Superior temporal gyrus (tissue), 1 donor: ENCODE measurements around the gene NOSTRIN.
"Not testable (repeated sequence)": the region's sequence is repeated elsewhere in the genome, so short reads cannot be mapped to it uniquely, and the experiment has no call there.

Experiments used
- DNase-seq: peaks from one replicate; pipeline ENCODE4 v3.0.0-alpha.2; 2016; ENCODE audit errors: extremely low spot score

Gene NOSTRIN

GRCh38 chr2:168801961-168802858, at the start of gene NOSTRIN:
Gene NOSTRIN, plus strand, starts transcription at chr2:168802637. Its CDS starts 10 bp downstream, at chr2:168802647.
- no peak for DNase-seq

GRCh38 chr2:168753765-168754329, 48.6 kb upstream of the NOSTRIN start:
- DNase-seq: no peak

- no peak for DNase-seq
These were observed 45.2 kb upstream of the NOSTRIN start for GRCh38 chr2:168757223-168757622.

GRCh38 chr2:168758970-168759820, 43.2 kb upstream of the NOSTRIN start:
- DNase-seq: peak; percentile 72

- no peak for DNase-seq
These were observed 37.0 kb upstream of the NOSTRIN start for GRCh38 chr2:168765401-168765800.

- DNase-seq: no peak
These were observed 35.8 kb upstream of the NOSTRIN start for GRCh38 chr2:168766600-168766999.

GRCh38 chr2:168767258-168767657, 35.2 kb upstream of the NOSTRIN start:
- no peak for DNase-seq

- not testable (repeated sequence) for DNase-seq
These were observed 34.1 kb upstream of the NOSTRIN start for GRCh38 chr2:168768357-168768756.

- DNase-seq: no peak
These were observed 31.6 kb upstream of the NOSTRIN start for GRCh38 chr2:168770796-168771195.

- DNase-seq: no peak
These were observed 29.7 kb upstream of the NOSTRIN start for GRCh38 chr2:168772704-168773103.

- DNase-seq: no peak
These were observed 29.3 kb upstream of the NOSTRIN start for GRCh38 chr2:168773128-168773527.

GRCh38 chr2:168773719-168774521, 28.5 kb upstream of the NOSTRIN start:
- peak; percentile 40 for DNase-seq

- DNase-seq: no peak
These were observed 26.6 kb upstream of the NOSTRIN start for GRCh38 chr2:168775837-168776236.

GRCh38 chr2:168780669-168781071, 21.8 kb upstream of the NOSTRIN start:
- no peak for DNase-seq

- DNase-seq: no peak
These were observed 21.1 kb upstream of the NOSTRIN start for GRCh38 chr2:168781191-168781817.

GRCh38 chr2:168782271-168782670, 20.2 kb upstream of the NOSTRIN start:
- DNase-seq: no peak

GRCh38 chr2:168784993-168785392, 17.4 kb upstream of the NOSTRIN start:
- no peak for DNase-seq

GRCh38 chr2:168787098-168787781, 15.2 kb upstream of the NOSTRIN start:
- no peak for DNase-seq

GRCh38 chr2:168787782-168788376, 14.6 kb upstream of the NOSTRIN start:
- DNase-seq: no peak

GRCh38 chr2:168789776-168790175, 12.7 kb upstream of the NOSTRIN start:
- no peak for DNase-seq
